Measurements from ENCODE around the gene RAB44. TPM values are rescaled to one million over a fixed set of nuclear protein-coding genes. Genes with fewer than 3 reads are reported as not detected.
A peak's percentile ranks its signal among the peaks of the same experiment; 100 is the strongest.

RAB44 gene
- total and polyA plus RNA-seq, 3 donors from 2014 or later = 0.09 to 0.56 (median 0.24) TPM

DNA sequence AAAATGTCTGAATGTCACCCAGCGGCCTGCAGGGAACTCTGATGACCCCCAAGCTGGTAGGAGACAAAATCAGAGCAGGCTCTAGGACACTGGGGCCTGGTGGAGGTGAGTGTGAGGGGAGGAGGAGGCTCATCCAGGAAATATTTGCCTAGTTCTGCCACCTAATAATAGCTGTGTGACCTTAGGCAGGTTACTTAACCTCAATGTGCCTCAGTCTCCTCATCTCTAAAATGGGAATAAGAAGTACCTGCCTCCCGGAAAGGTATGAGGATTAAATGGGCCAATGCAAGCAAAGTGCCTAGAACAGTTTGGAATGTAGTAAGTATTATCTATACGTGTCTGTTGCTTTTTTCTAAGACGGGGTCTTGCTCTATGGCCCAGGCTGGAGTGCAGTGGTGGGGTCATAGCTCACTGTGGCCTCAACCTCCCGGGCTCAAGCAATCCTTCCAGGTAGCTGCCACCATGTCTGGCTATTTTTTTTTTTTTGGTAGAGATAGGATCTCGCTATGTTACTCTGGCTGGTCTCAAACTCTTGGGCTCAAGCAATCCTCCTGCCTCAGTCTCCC, 60.4 kb downstream of the RAB44 start:
- Histone ChIP-seq H3K27me3 (no peaks in the 10 kb centered on the region), H3K4me1 (no peaks in the 10 kb centered on the region), H3K36me3 (ENCODE audit: low read depth, missing control alignments) (no peaks in the 10 kb centered on the region), H3K4me3 (no peak overlapping the region), H3K9me3 (no peaks in the 10 kb centered on the region), H3K27ac (no peak overlapping the region)
- TF ChIP-seq POLR2A (IDR thresholded peaks at IDR 0.05) (no peak), CTCF (IDR thresholded peaks at IDR 0.05) (no peak)
- no peak for DNase-seq
- intact Hi-C loops (cut with DNase I; ENCODE audit: low total_unique reads) = loop anchor here (10.0 kb wide), 1 partner anchor 133 kb away; no protein-coding TSS in a partner anchor
- 76 to 86% methylated on average over 6 of the region's 6 CpGs for WGBS, 2 donors

DNA sequence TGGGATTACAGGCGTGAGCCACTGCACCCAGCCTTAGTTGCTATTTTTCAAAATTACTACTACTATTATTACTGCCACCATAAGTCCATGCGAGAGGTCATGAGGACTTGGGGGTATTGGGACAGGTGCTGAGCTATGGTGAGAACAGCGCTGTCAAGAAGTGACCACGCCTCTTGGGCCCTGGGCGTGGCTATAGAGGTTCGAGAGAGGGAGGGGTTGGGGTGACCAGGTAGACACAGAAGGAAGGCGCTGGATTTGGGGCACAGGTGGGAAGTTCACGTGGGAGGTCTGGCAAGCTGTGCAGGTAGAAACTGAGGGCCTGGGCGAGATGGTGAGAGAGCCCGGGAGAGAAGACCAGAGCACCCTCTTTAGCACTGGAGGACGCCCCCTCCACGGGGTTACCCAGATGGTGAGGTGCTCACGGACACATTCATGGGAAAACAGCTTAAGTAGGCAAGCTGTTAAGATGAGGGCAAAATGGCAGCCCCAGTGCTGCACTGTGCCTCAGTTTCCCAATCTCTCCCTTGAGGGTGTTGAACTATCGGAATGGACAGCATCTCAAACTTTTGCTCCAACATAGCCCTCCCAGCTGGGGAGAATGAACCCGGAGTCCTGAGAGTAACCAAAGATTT, 61.0 kb downstream of the RAB44 start:
- TF ChIP-seq POLR2A (IDR thresholded peaks at IDR 0.05) = no peak
- no peak for TF ChIP-seq CTCF (IDR thresholded peaks at IDR 0.05)
- Histone ChIP-seq H3K36me3 (ENCODE audit: low read depth, missing control alignments) (no peaks in the 10 kb centered on the region), H3K27ac (no peak overlapping the region), H3K27me3 (no peaks in the 10 kb centered on the region), H3K4me3 (peak overlapping the region in 1 of 2 donors; percentile 1), H3K9me3 (no peaks in the 10 kb centered on the region), H3K4me1 (no peaks in the 10 kb centered on the region)
- intact Hi-C loops (cut with DNase I; ENCODE audit: low total_unique reads) = loop anchor here (10.0 kb wide), 1 partner anchor 134 kb away; no protein-coding TSS in a partner anchor
- DNase-seq = no peak
- 71 to 75% methylated on average over 14 to 15 of the region's 15 CpGs for WGBS, 2 donors

GRCh38 chr6:36759148-36759759, 61.6 kb downstream of the RAB44 start:
- TF ChIP-seq POLR2A (IDR thresholded peaks at IDR 0.05) (no peak), CTCF (IDR thresholded peaks at IDR 0.05) (peak; percentile 76 to 99 (median 93))

GRCh38 chr6:36760685-36761435, 63.2 kb downstream of the RAB44 start:
- 77 to 83% methylated on average over 11 of the region's 11 CpGs for WGBS, 2 donors
- Histone ChIP-seq H3K27ac (no peak overlapping the region), H3K4me3 (no peak overlapping the region), H3K9me3 (no peaks in the 10 kb centered on the region), H3K4me1 (peaks cover 8% of the 10 kb centered on the region), H3K27me3 (no peaks in the 10 kb centered on the region), H3K36me3 (ENCODE audit: low read depth, missing control alignments) (no peaks in the 10 kb centered on the region)
- TF ChIP-seq CTCF (IDR thresholded peaks at IDR 0.05) (no peak), POLR2A (IDR thresholded peaks at IDR 0.05) (no peak)
- intact Hi-C loops (cut with DNase I; ENCODE audit: low total_unique reads) = no loop called here
- DNase-seq = no peak

More at GRCh38 chr6:36759148-36759759, 61.6 kb downstream of the RAB44 start:
- WGBS, 2 donors = 22 to 35% methylated on average over 7 to 8 of the region's 8 CpGs
- no peaks in the 10 kb centered on the region for H3K4me1 ChIP-seq
- H3K27me3 ChIP-seq = no peaks in the 10 kb centered on the region
- DNase-seq = peak; percentile 86
- H3K4me3 ChIP-seq = peak overlapping the region in 1 of 2 donors; percentile 1
- no peaks in the 10 kb centered on the region for H3K36me3 ChIP-seq (ENCODE audit: low read depth, missing control alignments)
- intact Hi-C loops (cut with DNase I; ENCODE audit: low total_unique reads) = loop anchor here (10.0 kb wide), 1 partner anchor 134 kb away; no protein-coding TSS in a partner anchor
- H3K27ac ChIP-seq = no peak overlapping the region
- no peaks in the 10 kb centered on the region for H3K9me3 ChIP-seq

All from testis (tissue), 3 donors.